NOMO-1 treated with dmso at 0.1 percent for 144 hours (cell line): Measurements from ENCODE around the gene ADGRD2.

Source experiments
- DNase-seq: peaks from one replicate; lab custom pipeline; 2025; ENCODE audit not compliant: unreplicated experiment; lab: John Stamatoyannopoulos, UW

Gene ADGRD2

GRCh38 chr9:124438091-124438490, 12.2 kb upstream of the ADGRD2 start:
- DNase-seq, result no peak

GRCh38 chr9:124439086-124439485, 11.2 kb upstream of the ADGRD2 start:
- no peak for DNase-seq

- no peak for DNase-seq
Measured at GRCh38 chr9:124439686-124440243, 10.5 kb upstream of the ADGRD2 start.

DNA sequence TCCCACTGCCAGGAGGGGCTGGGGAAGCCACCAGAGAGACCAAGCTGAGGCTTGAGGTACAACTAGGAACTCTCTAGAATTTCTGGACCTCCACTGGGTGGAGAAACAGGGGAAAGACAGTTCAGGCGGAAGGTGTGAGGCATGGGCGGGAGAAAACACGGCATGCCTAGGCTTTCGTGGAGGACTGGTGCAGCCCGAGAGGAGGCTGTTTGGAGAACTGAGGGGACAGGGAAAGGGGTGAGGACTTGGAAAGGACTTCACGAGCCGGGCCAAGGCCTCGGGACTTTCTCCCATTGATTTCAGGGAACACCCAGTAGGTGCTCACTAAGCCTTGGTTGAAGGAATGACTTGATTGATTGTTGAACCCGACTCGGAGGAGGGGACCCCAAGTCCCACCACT, 9.5 kb upstream of the ADGRD2 start:
- no peak for DNase-seq

GRCh38 chr9:124441291-124441690, 9.0 kb upstream of the ADGRD2 start:
- DNase-seq, result no peak

DNA sequence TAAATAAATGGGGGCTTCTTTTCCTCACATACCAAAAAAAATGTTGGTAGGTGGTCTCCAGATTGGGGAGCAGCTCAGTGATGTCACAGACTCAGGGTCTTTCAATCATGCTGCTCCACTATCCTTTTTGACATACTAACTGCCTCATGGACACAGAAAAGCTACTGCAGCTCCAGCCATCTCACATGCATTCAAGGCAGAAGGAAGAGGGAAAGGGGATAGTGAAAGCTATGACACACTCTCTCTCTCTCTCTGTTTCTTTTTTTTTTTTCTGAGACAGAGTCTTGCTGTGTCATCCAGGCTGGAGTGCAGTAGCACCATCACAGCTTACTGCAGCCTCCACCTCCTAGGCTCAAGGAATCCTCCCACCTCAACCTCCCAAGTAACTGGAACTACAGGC, 7.9 kb upstream of the ADGRD2 start:
- no peak for DNase-seq

DNA sequence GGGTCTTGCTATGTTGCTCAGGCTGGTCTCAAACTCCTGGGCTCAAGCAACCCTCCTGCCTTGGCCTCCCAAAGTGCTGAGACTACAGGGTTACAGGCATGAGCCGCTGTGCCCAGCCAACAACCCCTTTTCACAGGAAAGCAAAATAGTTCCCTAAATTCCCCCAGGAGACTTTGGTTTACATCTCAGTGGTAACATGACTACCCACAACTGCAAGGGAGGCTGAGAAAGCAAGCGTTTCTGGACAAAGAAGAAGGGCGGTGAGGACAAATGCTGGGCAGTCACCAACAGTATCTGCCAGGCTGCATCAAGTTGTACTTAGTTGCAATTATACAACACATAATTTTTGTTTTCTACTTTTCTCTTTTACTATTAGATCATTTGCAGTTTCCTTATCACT, 7.4 kb upstream of the ADGRD2 start:
- no peak for DNase-seq

DNA sequence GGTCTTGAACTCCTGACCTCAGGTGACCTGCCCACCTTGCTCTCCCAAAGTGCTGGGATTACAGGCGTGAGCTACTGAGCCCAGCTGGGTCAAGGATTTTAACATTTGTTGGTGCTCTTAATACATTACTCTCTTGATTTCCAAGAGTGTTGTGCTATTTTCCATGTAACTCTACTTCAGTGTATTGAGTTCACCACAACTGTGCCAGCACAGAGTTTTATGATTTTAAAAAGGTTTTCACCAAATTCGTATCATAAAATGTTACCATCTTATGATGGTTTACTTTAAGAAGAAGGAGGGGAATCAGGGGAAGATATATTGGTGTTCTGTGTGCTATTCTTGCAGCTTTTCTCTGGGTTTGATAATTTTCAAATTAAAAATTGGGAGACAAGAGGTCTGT, 6.6 kb upstream of the ADGRD2 start:
- no peak for DNase-seq

DNA sequence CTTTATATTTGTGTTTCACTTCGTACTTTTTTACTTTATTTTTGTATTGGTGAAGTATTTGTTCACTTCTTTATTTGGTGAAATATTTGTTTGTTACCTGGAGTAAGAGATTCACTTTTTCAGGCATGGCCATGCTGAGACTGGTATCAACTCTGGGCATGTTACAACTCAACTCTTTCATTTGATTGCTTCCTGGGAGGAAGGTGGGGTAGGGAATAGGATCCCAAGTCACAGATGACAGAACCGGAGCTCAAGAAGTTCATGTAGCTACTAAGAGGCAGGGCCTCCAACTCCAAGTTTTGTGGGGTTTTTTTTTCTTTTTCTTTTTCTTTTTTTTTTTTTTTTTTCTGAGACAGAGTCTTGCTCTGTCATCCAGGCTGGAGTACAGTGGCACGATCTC, 6.1 kb upstream of the ADGRD2 start:
- DNase-seq, result no peak

DNA sequence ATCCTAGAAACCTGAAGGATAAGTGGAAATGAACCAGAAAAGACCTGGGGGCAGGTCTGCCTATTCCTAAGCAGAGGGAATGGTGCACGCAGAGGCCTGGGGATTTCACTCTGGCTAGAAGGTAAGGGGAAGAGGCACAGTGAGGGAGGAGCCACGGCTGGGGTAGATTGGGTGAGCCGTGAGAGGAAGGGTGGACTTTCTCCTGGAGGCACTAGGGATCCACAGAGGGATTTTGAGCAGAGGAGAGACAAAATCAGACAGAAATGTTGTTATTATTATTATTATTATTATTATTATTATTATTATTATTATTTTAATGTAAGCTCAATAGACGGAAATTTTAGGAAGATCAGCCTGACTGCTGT, 3.0 kb upstream of the ADGRD2 start:
- no peak for DNase-seq

DNA sequence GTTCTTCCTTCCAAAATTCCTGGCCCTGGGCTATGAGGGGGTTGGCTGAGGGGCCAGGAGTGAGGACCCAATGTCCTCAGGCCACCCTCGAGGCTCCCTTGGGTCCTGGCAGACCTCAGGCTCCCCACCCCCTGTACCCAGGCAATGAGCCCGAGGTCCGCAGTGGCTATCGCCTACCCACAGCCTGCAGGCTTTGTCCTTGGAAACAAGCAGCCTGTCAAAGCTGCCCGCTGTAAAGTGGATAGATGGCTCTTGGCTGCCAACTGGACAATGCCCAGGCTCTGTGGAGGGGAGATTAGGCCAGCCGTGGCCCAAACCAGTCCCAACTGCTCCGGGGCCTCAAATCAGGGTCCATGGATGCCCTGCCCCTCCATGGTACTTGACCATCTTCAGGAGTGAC, 2.2 kb upstream of the ADGRD2 start:
- no peak for DNase-seq

DNA sequence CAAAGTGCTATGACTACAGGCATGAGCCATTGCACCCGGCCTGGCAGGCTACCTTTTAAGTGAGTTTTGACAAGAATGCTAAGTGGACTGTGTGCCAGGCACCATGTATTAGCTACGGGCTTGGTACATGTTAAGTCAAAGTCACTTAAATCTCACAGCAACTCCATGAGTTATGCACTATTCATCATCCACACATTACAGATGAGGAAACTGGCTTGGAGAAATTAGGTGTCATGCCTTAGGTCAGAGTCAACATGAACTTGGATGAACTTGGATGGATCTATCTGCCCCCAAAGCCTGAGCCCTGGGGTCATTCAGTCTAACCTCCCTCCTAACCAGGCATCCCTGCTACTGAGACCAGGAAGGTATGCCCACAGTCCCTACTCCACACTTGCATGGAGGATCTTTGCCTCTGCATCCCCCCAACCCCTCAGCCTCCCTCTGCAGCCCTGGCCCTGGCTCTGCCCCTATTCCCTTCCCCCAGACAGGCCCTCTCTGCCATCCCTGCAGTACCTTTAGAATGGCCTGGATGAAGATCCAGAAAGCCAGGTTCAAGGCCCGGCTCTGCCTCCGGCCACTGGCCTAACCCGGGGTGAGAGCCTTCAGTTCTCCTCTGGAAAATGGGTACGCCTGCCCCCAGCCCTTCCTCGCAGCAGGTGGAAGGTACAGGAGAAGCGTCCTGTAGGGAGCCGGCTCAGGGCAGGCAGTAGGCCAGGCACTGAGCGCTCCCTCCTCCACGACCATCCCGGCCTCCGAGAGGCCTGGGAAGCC, 685 bp upstream of the ADGRD2 start:
- DNase-seq, result no peak

DNA sequence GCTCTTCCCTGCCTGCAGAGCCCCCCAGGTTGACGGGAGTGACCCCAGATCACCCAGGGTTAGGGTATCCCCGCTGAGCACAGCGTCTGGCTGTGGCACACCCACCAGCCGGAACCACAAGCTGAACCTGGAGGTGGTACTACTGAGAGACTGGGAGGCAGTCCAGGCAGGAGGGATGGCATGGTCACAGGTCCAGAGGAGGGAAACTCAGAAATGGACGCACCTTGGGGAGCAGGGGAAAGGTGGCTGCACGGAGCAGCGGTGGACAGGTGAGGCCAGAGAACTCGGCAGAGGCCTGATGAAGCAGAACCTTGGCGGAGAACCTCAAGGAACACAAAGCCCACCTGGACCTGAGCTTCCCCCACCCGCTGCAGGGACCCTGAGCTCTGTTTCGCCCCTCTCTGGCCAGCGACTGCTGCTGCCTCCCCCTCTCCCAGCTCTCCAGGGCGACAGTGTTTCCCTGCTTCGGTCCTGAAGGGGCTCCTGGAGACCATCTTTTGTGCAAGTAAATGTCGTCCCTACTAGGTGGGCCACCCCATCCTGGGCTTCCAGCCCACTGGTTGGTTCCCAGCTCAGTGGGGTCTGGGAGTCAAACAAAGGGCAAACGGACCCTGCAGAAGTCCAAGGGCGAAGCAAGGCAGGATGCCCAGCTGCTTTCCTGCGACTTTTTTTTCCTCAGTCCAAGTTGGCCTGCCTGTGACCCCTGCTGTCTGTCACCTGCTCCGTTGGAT, 845 bp downstream of the ADGRD2 start:
- no peak for DNase-seq

- no peak for DNase-seq
Measured at GRCh38 chr9:124452326-124452725, 2.1 kb downstream of the ADGRD2 start.

DNA sequence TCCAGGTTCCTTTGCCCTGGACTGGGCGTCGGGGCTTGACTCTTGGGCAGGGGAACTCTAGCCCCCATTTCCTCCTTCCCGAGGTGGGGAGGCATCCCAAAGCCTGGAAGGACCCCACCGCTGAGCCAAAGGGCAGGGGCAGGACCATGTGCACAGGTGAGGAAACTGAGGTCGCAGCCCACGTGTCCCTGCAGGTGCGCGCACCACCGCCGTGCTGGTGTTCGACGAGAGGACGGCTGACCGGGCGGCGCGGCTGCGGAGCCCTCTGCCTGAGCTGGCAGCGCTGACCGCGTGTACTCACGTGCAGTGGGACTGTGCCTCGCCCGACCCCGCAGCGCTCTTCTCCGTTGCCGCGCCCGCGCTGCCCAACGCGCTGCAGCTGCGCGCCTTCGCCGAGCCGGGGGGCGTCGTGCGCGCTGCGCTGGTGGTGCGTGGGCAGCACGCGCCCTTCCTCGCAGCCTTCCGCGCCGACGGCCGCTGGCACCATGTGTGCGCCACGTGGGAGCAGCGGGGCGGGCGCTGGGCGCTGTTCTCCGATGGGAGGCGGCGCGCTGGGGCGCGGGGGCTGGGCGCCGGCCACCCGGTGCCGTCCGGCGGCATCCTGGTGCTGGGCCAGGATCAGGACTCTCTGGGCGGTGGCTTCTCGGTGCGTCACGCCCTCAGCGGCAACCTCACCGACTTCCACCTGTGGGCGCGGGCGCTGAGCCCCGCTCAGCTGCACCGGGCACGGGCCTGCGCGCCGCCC, 2.8 kb downstream of the ADGRD2 start:
- no peak for DNase-seq

DNA sequence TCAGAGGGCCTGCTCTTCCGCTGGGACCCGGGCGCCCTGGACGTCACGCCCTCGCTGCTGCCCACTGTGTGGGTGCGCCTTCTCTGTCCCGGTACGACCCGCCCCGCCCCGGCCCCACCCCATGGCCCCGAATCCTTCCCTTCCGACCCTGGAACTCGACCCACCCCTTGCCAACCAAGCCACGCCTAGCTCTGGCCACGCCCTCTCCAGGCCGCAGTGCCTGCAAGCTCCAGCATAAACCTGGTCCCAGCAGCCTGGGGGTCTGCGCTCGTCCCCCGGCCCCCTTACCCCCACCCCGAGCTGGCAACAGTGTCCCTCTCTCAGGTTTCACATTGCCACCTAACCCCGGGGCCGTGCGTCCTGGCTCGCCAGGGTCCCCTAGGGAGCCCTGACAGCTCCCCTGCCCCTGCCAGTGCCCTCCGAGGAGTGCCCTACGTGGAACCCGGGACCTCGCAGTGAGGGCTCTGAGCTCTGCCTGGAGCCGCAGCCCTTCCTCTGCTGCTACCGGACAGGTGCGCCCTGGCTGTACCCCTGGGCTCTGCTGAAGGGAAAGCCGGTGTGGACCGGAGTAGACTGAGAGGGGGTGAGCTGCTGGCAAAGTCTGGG, 3.4 kb downstream of the ADGRD2 start:
- DNase-seq, result no peak

DNA sequence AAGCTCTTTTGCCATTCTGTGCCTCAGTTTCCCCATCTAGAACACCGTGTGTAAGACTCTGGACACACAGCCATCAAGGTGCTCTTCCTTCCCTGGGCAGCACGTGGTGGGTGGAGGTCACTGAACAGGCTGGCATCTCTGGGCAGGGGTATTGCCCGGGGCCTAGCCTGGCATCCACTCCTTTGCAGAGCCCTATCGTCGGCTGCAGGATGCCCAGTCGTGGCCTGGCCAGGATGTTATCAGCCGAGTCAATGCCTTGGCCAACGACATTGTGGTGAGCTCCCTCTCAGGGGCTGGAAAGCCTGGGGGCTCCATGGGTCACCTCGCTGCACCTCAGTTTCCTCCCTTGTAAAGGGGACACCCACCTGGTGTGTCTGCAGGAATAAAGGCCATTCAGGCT, 4.0 kb downstream of the ADGRD2 start:
- no peak for DNase-seq

DNA sequence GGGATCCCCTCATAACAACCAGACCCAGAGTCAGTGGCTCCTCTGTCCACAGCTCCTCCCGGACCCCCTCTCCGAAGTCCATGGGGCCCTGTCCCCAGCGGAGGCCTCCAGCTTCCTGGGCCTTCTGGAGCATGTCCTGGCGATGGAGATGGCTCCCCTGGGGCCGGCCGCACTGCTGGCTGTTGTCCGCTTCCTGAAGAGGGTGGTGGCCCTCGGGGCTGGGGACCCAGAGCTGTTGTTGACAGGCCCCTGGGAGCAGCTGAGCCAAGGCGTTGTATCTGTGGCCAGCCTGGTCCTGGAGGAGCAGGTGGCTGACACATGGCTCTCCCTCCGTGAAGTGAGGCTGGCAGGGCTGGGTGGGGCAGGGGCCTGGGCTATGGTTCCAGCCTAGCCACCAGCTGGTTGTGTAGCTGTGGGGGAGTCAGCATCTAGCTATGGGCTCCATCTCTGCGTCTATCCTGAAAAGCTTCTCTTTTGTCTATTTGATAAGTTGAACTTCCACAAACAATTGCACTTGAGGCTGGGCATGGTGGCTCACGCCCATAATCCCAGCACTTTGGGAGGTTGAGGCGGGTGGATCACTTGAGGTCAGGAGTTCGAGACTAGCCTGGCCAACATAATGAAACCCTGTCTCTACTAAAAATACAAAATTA, 4.7 kb downstream of the ADGRD2 start:
- no peak for DNase-seq

DNA sequence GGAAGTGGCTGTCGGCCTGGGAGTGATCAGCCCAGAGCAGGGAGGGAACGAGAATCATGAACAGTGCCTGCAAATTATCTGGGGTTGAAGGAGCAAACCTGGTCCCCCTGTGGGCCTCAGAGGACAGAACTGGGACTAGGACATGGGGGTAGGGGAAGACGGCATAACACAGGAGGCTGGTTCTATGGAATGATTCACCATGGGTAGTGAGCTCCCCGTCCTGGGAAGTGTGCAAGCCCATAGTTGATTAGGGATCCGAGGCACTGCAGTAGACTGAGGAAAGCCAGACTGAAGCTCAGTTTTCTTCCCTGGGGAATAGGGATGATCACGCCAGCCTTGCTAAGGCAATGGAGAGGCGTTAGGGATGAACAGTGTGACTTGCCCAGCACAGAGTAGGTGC, 5.6 kb downstream of the ADGRD2 start:
- no peak for DNase-seq

- DNase-seq, result no peak
Measured at GRCh38 chr9:124456341-124457078, 6.3 kb downstream of the ADGRD2 start.
